HG02759 (cell line): ENCODE data around the gene SMPDL3B.
"Not testable (repeated sequence)": the region's sequence is repeated elsewhere in the genome, so short reads cannot be mapped to it uniquely, and the experiment has no call there.

ENCODE experiments used
- ATAC-seq: cut with Tn5 transposase; IDR thresholded peaks from one replicate; pipeline ENCODE4 v1.9.1; 2021; ENCODE audit warnings: mild to moderate bottlenecking, moderate library complexity; ENCODE audit not compliant: unreplicated experiment

The SMPDL3B gene

DNA sequence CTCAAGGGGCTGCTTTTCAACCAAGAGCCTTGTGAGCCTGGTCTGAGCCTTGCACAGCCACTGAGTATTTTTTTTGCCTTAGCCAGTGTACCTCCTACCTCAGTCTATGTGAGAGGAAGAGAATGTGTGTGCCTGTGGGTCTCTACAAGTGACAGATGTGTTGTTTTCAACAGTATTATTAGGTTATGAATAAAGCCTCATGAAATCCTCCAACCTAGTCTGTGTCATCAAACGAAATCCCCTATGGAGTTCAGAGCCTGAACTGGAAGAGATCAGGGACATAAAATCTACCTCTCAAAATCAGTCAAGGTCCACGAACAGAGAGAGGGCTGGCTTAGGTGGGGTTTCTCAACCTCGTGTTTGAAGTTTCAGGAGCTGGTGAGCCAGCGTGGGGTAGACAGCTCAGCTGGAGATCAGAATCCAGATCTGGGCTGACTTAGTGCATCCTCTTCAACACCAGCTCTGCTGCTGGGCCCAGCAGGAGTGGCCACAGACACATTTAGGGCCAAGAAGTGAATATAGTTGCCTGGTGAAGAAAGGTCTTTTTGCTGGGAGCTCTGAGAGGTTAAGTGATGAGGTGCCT, 33.2 kb downstream of the SMPDL3B start:
- no peak for ATAC-seq

DNA sequence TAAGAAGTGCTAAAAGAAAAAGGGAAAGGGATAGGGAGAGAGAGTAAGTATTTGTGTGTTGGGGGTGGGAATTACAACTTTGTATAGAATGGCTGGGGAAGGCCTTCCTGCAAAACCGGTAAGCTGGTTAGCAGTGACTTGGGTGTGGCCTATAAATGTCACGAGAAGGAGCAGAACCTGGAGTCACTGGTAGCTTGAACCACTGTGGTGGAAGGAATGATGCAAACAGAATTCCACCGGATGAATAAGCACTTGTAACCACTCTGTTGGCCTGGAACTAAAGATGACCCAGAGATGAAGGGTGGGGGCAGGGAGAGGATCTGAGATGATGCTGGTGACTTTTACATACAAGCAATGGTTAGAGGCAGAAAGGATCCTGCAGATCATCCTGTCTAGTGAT, 33.9 kb downstream of the SMPDL3B start:
- ATAC-seq: no peak

DNA sequence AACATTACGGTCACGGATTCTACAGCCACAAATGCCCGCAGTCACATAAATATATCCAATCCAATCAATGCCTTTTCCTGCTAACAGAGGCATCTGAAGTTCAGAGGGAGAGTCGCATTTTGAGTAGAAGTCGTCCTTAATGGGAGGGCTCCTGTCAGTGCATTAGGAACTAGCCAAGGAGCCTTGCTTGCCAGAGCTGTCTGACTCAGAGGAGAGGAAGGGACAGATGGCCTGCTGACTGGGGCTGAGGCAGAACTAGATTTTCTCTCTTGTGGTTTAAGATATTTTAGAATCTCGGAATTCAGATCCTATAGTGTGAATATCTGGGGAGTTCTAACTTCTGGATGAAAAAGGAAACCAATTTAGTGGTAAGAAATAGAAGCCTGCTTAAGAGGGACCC, 35.6 kb downstream of the SMPDL3B start:
- no peak for ATAC-seq

DNA sequence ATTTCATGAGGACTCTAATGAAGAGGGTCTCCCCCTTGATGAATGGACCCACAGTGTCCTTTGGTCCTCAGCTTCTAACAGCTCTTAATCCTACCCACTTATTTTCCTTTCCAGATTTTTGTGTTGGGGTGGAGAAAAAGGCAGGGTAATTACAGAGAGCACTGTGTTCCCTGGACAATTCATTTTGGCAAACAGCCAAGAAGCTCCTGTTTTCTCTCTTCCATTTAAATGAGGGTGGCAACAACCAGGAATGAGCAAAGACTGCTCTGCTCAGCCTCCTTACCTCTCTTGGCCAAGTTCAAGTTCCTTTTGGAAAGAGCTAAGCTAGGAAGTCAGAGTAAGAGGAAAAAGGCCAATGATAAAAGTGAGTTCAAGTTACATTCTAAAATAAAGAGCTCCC, 36.9 kb downstream of the SMPDL3B start:
- ATAC-seq: no peak

DNA sequence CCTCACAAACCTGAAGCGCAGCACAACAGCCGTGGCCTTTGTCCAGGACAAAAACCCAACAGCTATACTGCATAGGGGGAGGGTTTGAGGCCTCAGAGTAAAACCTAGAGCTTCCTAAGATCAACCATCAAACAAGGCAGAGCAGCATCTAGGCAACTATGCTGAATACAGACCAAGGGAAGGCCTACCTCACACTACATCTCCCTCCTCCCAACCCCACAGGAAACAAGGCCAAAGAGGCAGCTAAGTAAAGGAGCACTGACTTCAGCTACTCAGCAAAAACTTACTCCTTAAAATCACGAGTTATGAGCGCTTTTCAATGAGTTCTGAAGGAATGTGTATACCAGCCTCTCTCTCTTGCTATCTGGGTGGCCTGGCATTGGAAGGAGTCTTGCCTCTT, 37.3 kb downstream of the SMPDL3B start:
- ATAC-seq: no peak

DNA sequence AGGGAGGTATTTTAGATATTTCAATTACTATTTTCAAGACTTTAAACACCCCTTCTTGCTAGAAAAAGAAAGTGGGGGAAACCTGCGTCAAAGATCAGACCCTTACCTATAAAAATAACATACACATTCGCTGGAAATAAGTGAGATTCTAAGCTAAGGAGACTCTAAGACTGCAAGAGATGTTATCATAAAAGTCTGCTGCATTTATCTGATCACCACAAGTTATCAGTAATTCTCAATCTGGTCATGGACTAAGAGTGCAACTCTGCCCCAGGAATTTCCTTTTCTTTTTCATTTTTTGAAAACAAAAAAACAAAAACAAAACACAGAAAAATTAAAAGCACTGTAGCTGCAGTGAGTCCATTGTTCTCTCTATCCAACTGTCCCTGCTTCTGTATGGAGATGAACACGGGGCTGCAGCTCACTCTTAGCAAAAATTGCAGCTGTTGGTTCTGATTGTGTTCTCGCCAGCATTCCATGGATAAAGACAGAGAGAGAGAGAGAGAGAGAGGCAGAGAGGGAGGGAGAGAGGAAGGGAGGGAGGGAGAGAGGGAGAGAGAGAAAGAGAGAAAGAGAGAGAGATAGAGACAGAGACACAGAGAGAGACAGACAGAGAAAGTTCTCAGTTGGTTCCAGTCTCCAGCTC, 39.1 kb downstream of the SMPDL3B start:
- ATAC-seq: no peak

DNA sequence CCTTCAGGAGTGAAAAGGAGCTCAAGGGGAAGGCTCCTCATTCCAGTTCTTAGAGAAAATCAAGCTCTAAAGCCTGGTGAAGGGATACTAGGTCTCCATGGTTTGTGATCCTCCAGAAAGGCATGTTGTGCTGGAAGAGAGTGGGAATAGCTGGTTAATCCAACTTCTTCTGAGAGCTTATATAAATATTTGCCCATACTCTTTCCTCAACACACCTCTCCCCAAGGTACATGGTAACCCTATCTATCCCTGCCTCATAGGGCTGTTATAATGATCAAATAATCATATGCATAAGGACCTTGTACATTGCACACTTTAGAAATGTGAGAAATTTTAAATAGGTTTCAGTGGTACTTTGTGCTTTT, 39.6 kb downstream of the SMPDL3B start:
- no peak for ATAC-seq

DNA sequence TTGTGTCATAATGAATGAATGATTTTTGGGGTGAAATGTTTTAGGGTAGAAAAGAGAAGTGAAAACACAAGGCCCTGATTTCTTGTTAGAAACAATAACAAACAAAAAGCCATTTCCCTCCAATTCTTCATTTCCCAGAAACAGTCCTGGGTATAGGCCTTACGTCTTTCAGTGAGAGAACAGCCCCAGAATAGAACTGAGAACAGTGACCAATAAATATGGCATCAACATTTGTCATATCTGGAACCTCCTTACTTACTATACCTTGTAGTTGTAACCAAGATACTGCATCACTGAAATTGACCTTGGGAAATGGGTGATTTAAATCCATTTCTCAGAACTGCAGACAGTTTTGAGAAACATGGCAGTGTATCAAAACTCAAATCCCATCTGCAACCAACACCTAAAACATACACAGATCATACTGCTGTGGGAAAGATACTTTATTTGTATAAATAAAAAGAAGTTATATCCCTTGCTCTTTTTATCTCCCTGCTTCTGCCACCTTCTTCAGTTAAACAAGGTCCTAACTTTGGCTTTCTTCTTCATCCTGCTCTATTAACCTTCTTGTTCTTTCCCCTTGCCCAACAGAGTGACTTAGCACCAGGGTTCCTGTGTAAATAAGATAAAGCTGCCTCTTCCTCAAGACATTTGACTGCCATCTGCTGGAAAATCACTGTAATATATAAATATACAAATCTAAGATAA, 44.5 kb downstream of the SMPDL3B start:
- no peak for ATAC-seq

DNA sequence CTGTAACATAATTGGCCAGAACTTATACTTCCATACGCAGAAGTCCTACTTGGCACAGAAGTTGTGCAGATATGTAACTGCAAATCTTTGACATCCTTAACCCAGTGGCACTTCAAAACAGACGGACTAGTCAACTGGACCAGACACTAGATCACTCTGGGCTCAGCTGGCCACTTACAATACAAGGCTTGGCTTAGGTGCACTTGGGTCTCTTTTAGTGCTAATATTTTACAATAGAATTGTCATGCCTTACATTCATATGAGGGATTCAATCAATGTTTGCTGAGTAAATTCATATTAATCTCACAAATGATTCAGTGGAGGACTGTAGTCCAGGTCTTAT, 45.0 kb downstream of the SMPDL3B start:
- ATAC-seq: no peak

DNA sequence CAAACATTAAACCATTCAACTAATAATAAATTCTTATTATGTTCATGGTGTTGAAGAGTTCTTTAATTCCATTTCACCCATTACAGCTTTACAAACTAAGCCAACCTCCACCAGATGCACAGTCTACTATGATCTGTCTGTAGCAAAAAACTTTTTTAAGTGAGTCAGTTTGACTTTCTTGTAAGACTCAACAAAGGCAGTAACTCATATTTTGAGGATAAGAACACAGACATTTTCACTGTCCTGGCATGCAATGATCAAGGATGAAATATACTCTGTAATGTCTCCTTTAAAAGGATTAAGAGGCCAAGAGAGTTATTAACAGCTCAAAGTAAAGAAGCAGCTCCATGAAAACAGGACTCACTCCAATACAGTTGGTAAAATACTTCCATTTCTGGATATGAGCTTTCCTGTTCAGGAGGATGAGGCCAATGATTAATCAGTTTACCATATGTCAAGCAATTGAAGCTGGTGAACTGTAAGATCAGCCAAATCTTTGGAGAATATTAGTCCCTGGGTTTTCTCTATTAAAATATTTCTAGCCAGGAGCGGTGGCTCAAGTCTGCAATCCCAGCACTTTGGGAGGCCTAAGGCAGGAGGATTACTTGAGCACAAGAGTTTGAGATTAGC, 45.5 kb downstream of the SMPDL3B start:
- no peak for ATAC-seq

DNA sequence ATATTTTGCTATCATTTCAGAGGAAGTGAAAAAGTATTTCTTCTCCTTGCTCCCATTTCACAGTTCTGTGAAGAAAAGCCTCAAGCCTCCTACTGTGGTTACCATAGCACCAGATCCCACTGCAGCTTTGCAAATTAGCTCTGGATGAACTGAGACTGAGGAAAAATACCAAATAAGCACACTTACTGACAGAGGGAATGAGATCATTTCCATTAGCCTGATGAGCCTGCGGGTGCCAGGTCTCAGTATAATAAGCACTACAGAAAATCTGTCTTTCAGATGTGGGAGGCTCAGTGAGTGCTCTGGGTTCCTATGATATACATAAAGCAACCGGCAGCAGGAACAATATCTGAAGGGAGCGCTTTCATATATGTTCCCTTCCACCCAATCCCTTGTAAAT, 46.3 kb downstream of the SMPDL3B start:
- ATAC-seq: no peak

DNA sequence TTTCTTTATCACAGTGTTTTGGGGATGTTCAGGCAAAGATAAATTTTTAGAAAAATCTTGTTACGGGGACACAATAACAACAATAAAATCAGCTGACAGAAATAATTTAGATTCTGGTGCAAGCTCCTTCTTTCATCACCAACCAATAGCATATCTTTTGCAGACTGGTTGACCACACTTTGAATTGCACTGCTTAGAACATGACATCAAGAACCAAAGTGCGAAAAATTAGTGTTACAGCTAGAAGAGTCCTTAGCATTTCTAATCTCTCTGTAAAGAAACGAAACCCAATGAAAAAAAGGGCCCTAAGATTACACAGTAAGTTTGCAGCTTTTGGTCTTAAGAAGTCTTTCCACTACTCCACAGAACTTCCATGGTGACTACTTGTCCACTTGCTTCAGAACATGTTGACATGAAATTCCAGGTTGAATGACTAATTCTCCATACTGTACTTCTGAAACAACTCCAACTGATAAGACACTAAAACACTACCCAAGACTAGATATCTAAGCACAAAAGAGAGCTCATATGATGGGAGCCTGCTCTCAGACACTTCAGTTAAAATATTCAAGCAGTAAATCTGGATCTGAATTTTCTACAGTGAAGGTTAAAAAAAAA, 56.2 kb downstream of the SMPDL3B start:
- no peak for ATAC-seq

DNA sequence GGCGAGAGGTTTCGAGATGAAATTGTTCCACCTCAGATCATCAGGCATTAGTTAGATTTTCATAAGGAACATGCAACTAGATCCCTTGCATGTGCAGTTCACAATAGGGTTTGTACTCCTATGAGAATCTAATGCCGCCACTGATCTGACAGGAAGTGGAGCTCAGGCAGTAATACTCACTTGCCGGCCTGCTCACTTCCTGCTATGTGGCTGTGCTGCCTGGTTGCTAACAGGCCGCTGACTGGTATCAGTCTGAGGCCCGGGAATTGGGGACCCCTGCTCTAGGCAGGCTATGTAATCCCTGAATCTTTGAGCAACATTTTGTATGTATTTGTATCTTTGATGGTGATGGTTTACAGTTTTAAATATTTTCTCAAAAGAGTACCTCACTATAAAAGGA, 57.5 kb downstream of the SMPDL3B start:
- no peak for ATAC-seq

DNA sequence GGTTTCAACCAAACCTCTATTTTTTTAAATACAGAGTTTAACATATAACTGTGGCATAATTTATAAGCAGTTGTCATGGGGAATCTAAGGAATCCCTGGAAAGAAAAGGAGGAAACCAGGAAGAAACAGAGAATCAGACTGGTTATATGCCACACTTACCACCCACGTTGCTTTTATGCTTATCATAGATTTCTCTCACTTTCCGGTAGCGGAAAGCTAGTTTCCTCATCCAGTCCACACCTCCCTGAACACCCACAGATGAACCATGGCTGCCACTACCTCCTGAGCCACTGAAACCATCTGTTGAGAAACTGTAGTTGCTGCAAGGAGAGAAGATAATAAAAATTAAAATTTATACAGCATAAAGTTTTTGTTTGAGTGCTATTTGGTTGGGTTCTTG, 58.4 kb downstream of the SMPDL3B start:
- no peak for ATAC-seq

DNA sequence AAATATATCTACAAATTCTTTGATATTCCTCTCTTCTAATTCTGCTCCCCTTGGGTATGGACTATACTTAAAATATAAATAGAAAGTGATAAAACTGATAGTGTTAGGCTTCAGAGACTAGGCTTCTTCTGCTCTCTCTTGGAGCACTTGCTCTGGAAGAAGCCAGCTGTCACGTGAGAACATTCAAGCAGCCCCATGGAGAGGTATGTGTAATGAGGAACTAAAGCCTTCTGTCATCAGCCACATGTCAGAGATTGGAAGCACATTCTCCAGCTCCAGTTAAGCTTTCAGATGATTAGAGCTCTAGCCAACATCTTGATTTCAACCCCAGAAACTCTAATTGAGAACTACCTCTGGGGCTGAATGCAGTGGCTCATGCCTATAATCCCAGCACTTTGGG, 59.3 kb downstream of the SMPDL3B start:
- ATAC-seq: no peak

DNA sequence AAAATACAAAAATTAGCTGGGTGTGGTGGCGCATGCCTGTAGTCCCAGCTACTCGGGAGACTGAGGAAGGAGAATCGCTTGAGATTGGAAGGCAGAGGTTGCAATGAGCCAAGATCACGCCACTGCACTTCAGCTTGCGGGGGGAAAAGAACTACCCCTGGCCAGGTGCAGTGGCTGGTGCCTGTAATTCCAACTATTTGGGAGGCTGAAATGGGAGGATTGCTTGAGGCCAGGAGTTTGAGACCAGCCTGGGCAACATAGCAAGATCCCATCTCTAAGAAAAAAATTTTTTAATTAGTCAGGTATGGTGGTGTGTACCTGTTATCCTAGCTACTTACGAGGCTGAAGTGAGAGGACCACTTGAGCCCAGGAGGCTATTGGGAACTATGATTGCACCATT, 59.7 kb downstream of the SMPDL3B start:
- not testable (repeated sequence) for ATAC-seq

DNA sequence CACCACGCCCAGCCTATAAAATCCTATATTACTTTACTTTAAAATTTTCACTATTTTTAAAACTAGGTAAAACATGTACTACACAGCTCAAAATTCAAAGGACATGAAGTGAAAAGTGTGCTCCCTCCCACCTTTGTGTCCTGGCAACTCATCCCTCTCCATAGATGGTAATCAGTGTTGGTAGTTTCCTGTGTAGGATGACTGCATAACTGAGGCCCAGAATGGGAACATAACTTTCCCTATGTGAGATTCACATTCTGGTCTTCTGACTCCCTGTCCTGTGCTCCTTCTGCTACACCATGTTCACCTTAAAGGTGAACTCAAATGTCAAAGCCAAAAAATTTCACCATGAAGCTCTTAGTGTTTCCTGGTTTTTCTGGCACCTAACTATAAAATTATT, 64.3 kb downstream of the SMPDL3B start:
- no peak for ATAC-seq

DNA sequence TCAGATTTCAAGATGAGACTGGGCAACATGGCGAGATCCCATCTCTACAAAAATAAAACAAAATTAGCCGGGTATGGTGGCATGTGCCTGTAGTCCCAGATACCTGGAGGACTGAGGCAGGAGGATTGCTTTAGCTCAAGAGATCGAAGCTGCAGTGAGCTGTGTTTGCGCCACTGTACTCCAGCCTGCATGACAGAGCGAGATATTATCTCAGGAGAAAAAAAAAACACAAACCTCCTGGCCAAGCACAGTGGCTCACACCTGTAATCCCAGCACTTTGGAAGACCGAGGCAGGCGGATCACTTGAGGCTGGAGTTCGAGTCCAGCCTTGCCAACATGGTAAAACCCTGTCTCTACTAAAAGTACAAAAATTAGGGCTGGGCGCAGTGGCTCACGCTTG, 67.8 kb downstream of the SMPDL3B start:
- ATAC-seq: no peak

DNA sequence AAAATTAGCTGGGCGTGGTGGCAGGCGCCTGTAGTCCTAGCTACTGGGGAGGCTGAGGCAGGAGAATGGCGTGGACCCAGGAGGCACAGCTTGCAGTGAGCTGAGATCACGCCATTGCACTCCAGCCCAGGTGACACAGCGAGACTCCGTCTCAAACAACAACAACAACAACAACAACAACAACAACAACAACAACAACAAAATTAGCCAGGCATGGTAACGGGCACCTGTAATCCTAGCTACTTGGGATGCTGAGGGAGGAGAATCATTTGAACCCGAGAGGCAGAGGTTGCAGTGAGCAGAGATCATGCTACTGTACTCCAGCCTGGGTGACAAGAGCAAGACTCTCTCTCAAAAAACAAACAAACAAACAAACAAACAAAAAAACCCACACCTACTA, 68.3 kb downstream of the SMPDL3B start:
- not testable (repeated sequence) for ATAC-seq
